HEK293T (cell line): ENCODE results near the gene SGIP1.
"Not testable (repeated sequence)": the region's sequence is repeated elsewhere in the genome, so short reads cannot be mapped to it uniquely, and the experiment has no call there.

Source experiments
- BHLHE40 ChIP-seq: fragments of 450-650 bp; IDR thresholded peaks from 2 replicates; pipeline ENCODE4 v1.6.1; 2016; ENCODE audit warnings: mild to moderate bottlenecking, moderate library complexity, borderline replicate concordance
- CTBP1 ChIP-seq: fragments of 450-650 bp; IDR thresholded peaks from 2 replicates; pipeline ENCODE4 v1.6.1; 2016; ENCODE audit warnings: borderline replicate concordance
- FOXA1 ChIP-seq: fragments of 450-650 bp; IDR thresholded peaks from 2 replicates; pipeline ENCODE4 v1.6.1; 2016; ENCODE audit warnings: mild to moderate bottlenecking
- FOXK2 ChIP-seq: fragments of 450-650 bp; IDR thresholded peaks from 2 replicates; pipeline ENCODE4 v1.6.1; 2016; ENCODE audit warnings: mild to moderate bottlenecking
- FOXM1 ChIP-seq: fragments of 450-650 bp; IDR thresholded peaks from 2 replicates; pipeline ENCODE4 v1.6.1; 2017; ENCODE audit warnings: mild to moderate bottlenecking, borderline replicate concordance
- HDGF ChIP-seq: fragments of 450-650 bp; IDR thresholded peaks from 2 replicates; pipeline ENCODE4 v1.6.1; 2017; ENCODE audit warnings: antibody characterized with exemption, borderline replicate concordance
- L3MBTL2 ChIP-seq: fragments of 450-650 bp; conservative IDR thresholded peaks from 2 replicates; pipeline ENCODE4 v1.6.1; 2016; ENCODE audit warnings: mild to moderate bottlenecking
- LEF1 ChIP-seq: fragments of 450-650 bp; IDR thresholded peaks from 2 replicates; pipeline ENCODE4 v1.6.1; 2017; ENCODE audit warnings: mild to moderate bottlenecking, borderline replicate concordance
- SP1 ChIP-seq: fragments of 450-650 bp; IDR thresholded peaks from 2 replicates; pipeline ENCODE4 v1.6.1; 2017
- SUZ12 ChIP-seq: fragments of 450-650 bp; IDR thresholded peaks from 2 replicates; pipeline ENCODE4 v1.6.1; 2016; ENCODE audit warnings: mild to moderate bottlenecking
- TARDBP ChIP-seq: fragments of 450-650 bp; IDR thresholded peaks from 2 replicates; pipeline ENCODE4 v1.6.1; 2016
- ZNF384 ChIP-seq: fragments of 450-650 bp; IDR thresholded peaks from 2 replicates; pipeline ENCODE4 v1.6.1; 2016
- TF ChIP-seq, protein P1 (sequence below): fragments of 450-650 bp; IDR thresholded peaks from 2 replicates; pipeline ENCODE4 v1.6.1; 2016

DNA sequence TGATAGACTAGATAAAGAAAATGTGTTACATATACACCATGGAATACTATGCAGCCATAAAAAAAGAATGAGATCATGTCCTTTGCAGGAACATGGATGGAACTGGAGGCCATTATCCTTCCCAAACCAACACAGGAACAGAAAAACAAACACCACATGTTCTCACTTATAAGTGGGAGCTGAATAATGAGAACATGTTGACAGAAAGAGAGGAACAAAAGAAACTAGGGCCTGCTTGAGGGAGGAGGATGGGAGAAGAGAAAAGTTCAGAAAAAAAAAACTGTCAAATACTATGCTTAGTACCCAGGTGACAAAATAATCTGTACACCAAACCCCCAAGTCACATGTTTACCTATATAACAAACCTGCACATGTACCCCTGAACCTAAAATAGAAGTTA lies 194.8 kb downstream of the SGIP1 start:
- not testable (repeated sequence) for TF ChIP-seq ZNF384, BHLHE40, FOXK2, SP1, HDGF, FOXA1, L3MBTL2, CTBP1, FOXM1, SUZ12, TARDBP, LEF1
- TF ChIP-seq, protein P1, sequence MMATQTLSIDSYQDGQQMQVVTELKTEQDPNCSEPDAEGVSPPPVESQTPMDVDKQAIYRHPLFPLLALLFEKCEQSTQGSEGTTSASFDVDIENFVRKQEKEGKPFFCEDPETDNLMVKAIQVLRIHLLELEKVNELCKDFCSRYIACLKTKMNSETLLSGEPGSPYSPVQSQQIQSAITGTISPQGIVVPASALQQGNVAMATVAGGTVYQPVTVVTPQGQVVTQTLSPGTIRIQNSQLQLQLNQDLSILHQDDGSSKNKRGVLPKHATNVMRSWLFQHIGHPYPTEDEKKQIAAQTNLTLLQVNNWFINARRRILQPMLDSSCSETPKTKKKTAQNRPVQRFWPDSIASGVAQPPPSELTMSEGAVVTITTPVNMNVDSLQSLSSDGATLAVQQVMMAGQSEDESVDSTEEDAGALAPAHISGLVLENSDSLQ: not testable (repeated sequence)
